Stimulated activated naive CD8-positive, alpha-beta T cell treated with anti-CD3 and anti-CD28 coated beads, Interleukin-15, Interleukin-2, amounts not matched to agents 100 U/mL and 50 U/mL, for 24 hours (primary cell): Measurements from ENCODE around the gene MAPT.
"Not testable (repeated sequence)": the region's sequence is repeated elsewhere in the genome, so short reads cannot be mapped to it uniquely, and the experiment has no call there.

Experiments
- ATAC-seq: fragments of 150-1000 bp; cut with Tn5 transposase; one replicate; pipeline ENCODE4 v1.10.0; 2021
- DNase-seq: peaks from one replicate; pipeline ENCODE4 v3.0.0; 2021

Gene MAPT

GRCh38 chr17:45927247-45927646 is 32.9 kb downstream of the MAPT start:
- ATAC-seq (no peak), DNase-seq (no peak)

GRCh38 chr17:45929344-45929743 is 35.0 kb downstream of the MAPT start:
- no peak for DNase-seq
- ATAC-seq: no peak

- DNase-seq: no peak
- ATAC-seq: no peak
Measured at GRCh38 chr17:45930420-45930951, 36.1 kb downstream of the MAPT start.

GRCh38 chr17:45931677-45932076 is 37.3 kb downstream of the MAPT start:
- no peak for ATAC-seq
- DNase-seq: no peak

- DNase-seq: no peak
- no peak for ATAC-seq
Measured at GRCh38 chr17:45934044-45934979, 40.0 kb downstream of the MAPT start.

- no peak for DNase-seq
- ATAC-seq: no peak
Measured at GRCh38 chr17:45935197-45935709, 40.9 kb downstream of the MAPT start.

GRCh38 chr17:45935710-45936509 is 41.6 kb downstream of the MAPT start:
- no peak for ATAC-seq

GRCh38 chr17:45936610-45937009 is 42.3 kb downstream of the MAPT start:
- ATAC-seq (no peak), DNase-seq (no peak)

More at GRCh38 chr17:45935710-45936509, 41.6 kb downstream of the MAPT start:
- DNase-seq: no peak

- ATAC-seq, DNase-seq: not testable (repeated sequence)
Measured at GRCh38 chr17:45937186-45937585, 42.8 kb downstream of the MAPT start.

- DNase-seq (no peak), ATAC-seq (no peak)
Measured at GRCh38 chr17:45939395-45939794, 45.0 kb downstream of the MAPT start.

- no peak for DNase-seq
- ATAC-seq: no peak
Measured at GRCh38 chr17:45940293-45940692, 45.9 kb downstream of the MAPT start.

- ATAC-seq: no peak
- no peak for DNase-seq
Measured at GRCh38 chr17:45940826-45941225, 46.5 kb downstream of the MAPT start.

GRCh38 chr17:45941395-45941794 is 47.0 kb downstream of the MAPT start:
- ATAC-seq (no peak), DNase-seq (no peak)

- no peak for ATAC-seq
- no peak for DNase-seq
Measured at GRCh38 chr17:45942284-45942683, 47.9 kb downstream of the MAPT start.

GRCh38 chr17:45946841-45947256 is 52.5 kb downstream of the MAPT start:
- DNase-seq (no peak), ATAC-seq (no peak)

GRCh38 chr17:45948498-45948880 is 54.1 kb downstream of the MAPT start:
- no peak for DNase-seq
- ATAC-seq: no peak

- ATAC-seq (peak; percentile 88), DNase-seq (peak; percentile 84)
Measured at GRCh38 chr17:45948881-45949624, 54.7 kb downstream of the MAPT start.

- no peak for ATAC-seq
Measured at GRCh38 chr17:45949755-45950320, 55.5 kb downstream of the MAPT start.

GRCh38 chr17:45950888-45951287 is 56.5 kb downstream of the MAPT start:
- DNase-seq (no peak), ATAC-seq (no peak)

More at GRCh38 chr17:45949755-45950320, 55.5 kb downstream of the MAPT start:
- DNase-seq: no peak

- no peak for DNase-seq
- no peak for ATAC-seq
Measured at GRCh38 chr17:45951403-45951802, 57.0 kb downstream of the MAPT start.

- DNase-seq (no peak), ATAC-seq (no peak)
Measured at GRCh38 chr17:45951941-45952340, 57.6 kb downstream of the MAPT start.
